Caki2 (cell line): ENCODE data around the gene PGLYRP1. TPM values are rescaled to one million over a fixed set of nuclear protein-coding genes. Genes with fewer than 3 reads are reported as not detected.

Experiments
- DNase-seq: peaks from one replicate; pipeline ENCODE4 v3.0.0-alpha.2; 2015; ENCODE audit warnings: low read depth
- in situ Hi-C: cut with HindIII; loops from 2 replicates; pipeline ENCODE4 v1.10.0; 2016; ENCODE audit warnings: low sequenced_read_pairs, low pct_unique_long_range_greater_than_20kb, mixed read lengths
- total RNA-seq: library from RNA; depleted of rRNA; stranded (reverse); fragments of >200 nt; shearing (Covaris generic); gene quantifications from 2 replicates; pipeline ENCODE4 v1.2.3, GENCODE V29; 2014; ENCODE audit warnings: low replicate concordance; rRNA removed

PGLYRP1 gene
- not detected in 2 replicates for total RNA-seq

- no peak for DNase-seq
- in situ Hi-C loops = no loop called here
Observed at GRCh38 chr19:46022431-46023310, at the start of gene PGLYRP1. Gene PGLYRP1, minus strand, starts transcription at chr19:46023053. Its CDS starts 32 bp downstream, at chr19:46023021.

- in situ Hi-C loops = no loop called here
- peak; percentile 78 for DNase-seq
Observed at GRCh38 chr19:46069806-46070341, 47.0 kb upstream of the PGLYRP1 start.

- DNase-seq = peak; percentile 76
- in situ Hi-C loops = no loop called here
Observed at GRCh38 chr19:46068345-46069258, 45.7 kb upstream of the PGLYRP1 start.

GRCh38 chr19:46067691-46068090 lies 44.8 kb upstream of the PGLYRP1 start:
- no peak for DNase-seq
- in situ Hi-C loops = no loop called here

- DNase-seq = no peak
- in situ Hi-C loops = no loop called here
Observed at GRCh38 chr19:46066471-46066870, 43.6 kb upstream of the PGLYRP1 start.

GRCh38 chr19:46065486-46066071 lies 42.7 kb upstream of the PGLYRP1 start:
- DNase-seq = no peak
- in situ Hi-C loops = no loop called here

GRCh38 chr19:46063201-46063600 lies 40.3 kb upstream of the PGLYRP1 start:
- DNase-seq = no peak
- in situ Hi-C loops = no loop called here

- DNase-seq = no peak
- in situ Hi-C loops = no loop called here
Observed at GRCh38 chr19:46060012-46060411, 37.2 kb upstream of the PGLYRP1 start.

GRCh38 chr19:46058778-46059177 lies 35.9 kb upstream of the PGLYRP1 start:
- in situ Hi-C loops = no loop called here
- DNase-seq = no peak

GRCh38 chr19:46056536-46056935 lies 33.7 kb upstream of the PGLYRP1 start:
- DNase-seq = no peak
- in situ Hi-C loops = no loop called here

GRCh38 chr19:46052896-46053295 lies 30.0 kb upstream of the PGLYRP1 start:
- no peak for DNase-seq
- in situ Hi-C loops = no loop called here

- no peak for DNase-seq
- in situ Hi-C loops = no loop called here
Observed at GRCh38 chr19:46049597-46049996, 26.7 kb upstream of the PGLYRP1 start.

GRCh38 chr19:46043519-46043918 lies 20.7 kb upstream of the PGLYRP1 start:
- in situ Hi-C loops = no loop called here

GRCh38 chr19:46042252-46042883 lies 19.5 kb upstream of the PGLYRP1 start:
- DNase-seq = no peak
- in situ Hi-C loops = no loop called here

More at GRCh38 chr19:46043519-46043918, 20.7 kb upstream of the PGLYRP1 start:
- no peak for DNase-seq

GRCh38 chr19:46040952-46041500 lies 18.2 kb upstream of the PGLYRP1 start, which contains the start of gene IGFL4:
Gene IGFL4, minus strand, starts transcription at chr19:46041002. Its CDS starts 40 bp downstream, at chr19:46040962.
- DNase-seq = no peak
- in situ Hi-C loops = no loop called here

- in situ Hi-C loops = no loop called here
- DNase-seq = no peak
Observed at GRCh38 chr19:46040125-46040524, 17.3 kb upstream of the PGLYRP1 start.

- DNase-seq = no peak
- in situ Hi-C loops = no loop called here
Observed at GRCh38 chr19:46036744-46037128, 13.9 kb upstream of the PGLYRP1 start.
